Chondrocyte (in vitro differentiated cells): ENCODE data around the gene ARHGAP6. TPM values are rescaled to one million over a fixed set of nuclear protein-coding genes. Genes with fewer than 3 reads are reported as not detected.
A peak's percentile ranks its signal among the peaks of the same experiment; 100 is the strongest.

Source experiments
- DNase-seq: peaks from one replicate; pipeline ENCODE4 v3.0.0; 2021; ENCODE audit warnings: mixed read lengths, low spot score
- H3K27ac Mint-ChIP-seq: one replicate; pipeline ENCODE4 v1.8.0; 2021; ENCODE audit warnings: mild to moderate bottlenecking, moderate library complexity, mixed read lengths; ENCODE audit not compliant: unreplicated experiment
- H3K27me3 Mint-ChIP-seq: 2 replicates; pipeline ENCODE4 v1.8.0; 2021; ENCODE audit warnings: low read depth, mixed read lengths
- H3K36me3 Mint-ChIP-seq: 2 replicates; pipeline ENCODE4 v1.8.0; 2021; ENCODE audit warnings: low read depth, mixed read lengths
- H3K4me1 Mint-ChIP-seq: 2 replicates; pipeline ENCODE4 v1.8.0; 2021; ENCODE audit warnings: low read depth, mild to moderate bottlenecking, mixed read lengths
- H3K4me3 Mint-ChIP-seq: one replicate; pipeline ENCODE4 v1.8.0; 2021; ENCODE audit warnings: mild to moderate bottlenecking, moderate library complexity, mixed read lengths; ENCODE audit not compliant: unreplicated experiment
- H3K9me3 Mint-ChIP-seq: 2 replicates; pipeline ENCODE4 v1.8.0; 2021; ENCODE audit warnings: low read depth, mixed read lengths
- total RNA-seq: library from RNA; stranded (reverse); gene quantifications from 3 replicates; pipeline ENCODE4 v1.2.1, GENCODE V29; 2021
- TF ChIP-seq, protein P1 (sequence below): fragments of 200-600 bp; sonication (generic); IDR thresholded peaks from 2 replicates; pipeline ENCODE4 v1.5.0; 2021; ENCODE audit warnings: antibody characterized with exemption, mild to moderate bottlenecking, moderate library complexity

Gene ARHGAP6
- total RNA-seq, 1 donor from 2014 or later: 1.5 TPM

DNA sequence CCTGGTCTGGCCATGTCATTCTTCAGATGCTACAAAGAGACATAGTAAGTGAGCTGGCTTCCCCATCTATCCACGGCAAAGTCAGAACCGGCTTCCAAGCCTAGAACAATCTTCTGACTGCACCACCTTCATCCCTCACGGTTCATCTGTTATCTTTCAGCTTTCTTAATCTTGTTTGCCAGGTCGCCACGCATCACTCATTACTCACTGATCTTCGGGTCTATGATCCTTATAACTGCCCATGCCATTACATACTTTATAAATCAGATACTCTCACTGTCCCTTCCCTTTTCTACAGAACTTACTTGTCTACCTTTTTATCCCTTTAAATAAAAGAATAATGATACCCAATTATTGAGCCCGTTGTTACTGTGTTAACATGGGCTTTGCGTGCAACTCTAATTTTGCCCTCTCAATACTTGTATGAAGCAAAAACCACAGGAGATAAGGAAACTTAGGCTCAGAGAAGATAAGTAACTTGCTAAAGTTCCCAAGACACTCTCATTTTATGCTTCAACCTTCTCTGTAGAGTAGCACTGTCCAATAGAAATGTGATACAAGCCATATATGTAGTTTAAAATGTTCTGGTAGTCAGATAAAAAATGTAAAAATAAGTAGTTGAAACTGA is 200.8 kb downstream of the ARHGAP6 start:
- Mint-ChIP-seq H3K4me1 (peaks cover 31% of the 10 kb centered on the region), H3K4me3 (no peak overlapping the region), H3K27ac (no peak overlapping the region)

DNA sequence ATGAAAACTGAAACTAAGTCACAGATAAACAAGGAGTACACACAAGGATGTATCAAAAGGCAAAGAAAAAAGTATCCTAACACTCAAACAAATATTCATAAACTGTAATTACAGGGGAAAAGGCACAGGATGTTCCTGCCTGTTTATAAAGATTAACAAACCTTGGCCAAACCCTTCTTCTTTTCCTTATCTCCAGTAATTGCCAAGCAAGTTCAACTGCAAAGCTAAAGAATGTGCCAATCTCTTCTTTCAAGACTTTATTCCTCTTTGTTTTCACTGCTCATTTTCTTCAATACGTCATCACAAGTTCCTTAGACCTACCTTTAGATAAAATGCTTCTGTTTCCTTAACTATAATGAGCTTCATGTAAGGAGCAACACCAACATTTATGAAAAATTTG is 201.3 kb downstream of the ARHGAP6 start:
- peaks cover 13% of the 10 kb centered on the region for H3K9me3 Mint-ChIP-seq
- H3K27ac Mint-ChIP-seq: no peak overlapping the region
- no peaks in the 10 kb centered on the region for H3K27me3 Mint-ChIP-seq
- TF ChIP-seq, protein P1, sequence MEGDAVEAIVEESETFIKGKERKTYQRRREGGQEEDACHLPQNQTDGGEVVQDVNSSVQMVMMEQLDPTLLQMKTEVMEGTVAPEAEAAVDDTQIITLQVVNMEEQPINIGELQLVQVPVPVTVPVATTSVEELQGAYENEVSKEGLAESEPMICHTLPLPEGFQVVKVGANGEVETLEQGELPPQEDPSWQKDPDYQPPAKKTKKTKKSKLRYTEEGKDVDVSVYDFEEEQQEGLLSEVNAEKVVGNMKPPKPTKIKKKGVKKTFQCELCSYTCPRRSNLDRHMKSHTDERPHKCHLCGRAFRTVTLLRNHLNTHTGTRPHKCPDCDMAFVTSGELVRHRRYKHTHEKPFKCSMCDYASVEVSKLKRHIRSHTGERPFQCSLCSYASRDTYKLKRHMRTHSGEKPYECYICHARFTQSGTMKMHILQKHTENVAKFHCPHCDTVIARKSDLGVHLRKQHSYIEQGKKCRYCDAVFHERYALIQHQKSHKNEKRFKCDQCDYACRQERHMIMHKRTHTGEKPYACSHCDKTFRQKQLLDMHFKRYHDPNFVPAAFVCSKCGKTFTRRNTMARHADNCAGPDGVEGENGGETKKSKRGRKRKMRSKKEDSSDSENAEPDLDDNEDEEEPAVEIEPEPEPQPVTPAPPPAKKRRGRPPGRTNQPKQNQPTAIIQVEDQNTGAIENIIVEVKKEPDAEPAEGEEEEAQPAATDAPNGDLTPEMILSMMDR: no peak
- DNase-seq: no peak
- H3K4me3 Mint-ChIP-seq: no peak overlapping the region
- H3K36me3 Mint-ChIP-seq: peaks cover 1% of the 10 kb centered on the region
- H3K4me1 Mint-ChIP-seq: peaks cover 28% of the 10 kb centered on the region

More for the DNA sequence above, 200.8 kb downstream of the ARHGAP6 start:
- Mint-ChIP-seq H3K27me3 (no peaks in the 10 kb centered on the region), H3K36me3 (peaks cover 1% of the 10 kb centered on the region), H3K9me3 (peaks cover 13% of the 10 kb centered on the region)
- TF ChIP-seq, protein P1: no peak
- no peak for DNase-seq

DNA sequence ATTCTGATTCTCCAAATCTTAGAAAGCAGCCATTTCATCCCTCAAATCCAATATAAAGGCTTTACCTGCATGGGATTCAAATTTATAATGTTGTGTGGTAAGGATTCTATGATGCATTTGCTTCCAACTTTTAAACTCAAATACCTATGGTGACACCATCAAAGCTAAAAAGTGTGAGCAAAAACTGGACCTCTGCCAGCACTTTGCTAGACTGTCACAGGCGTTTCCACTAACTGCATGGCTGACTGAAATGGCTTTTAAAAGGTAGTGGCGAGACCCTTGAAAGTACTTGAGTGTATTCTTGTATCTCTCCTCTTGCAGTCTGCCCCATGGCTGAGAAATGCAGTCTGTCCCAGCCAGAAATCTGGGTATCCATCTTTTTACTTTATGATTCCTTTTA is 203.1 kb downstream of the ARHGAP6 start:
- Mint-ChIP-seq H3K4me1 (peaks cover 33% of the 10 kb centered on the region), H3K36me3 (peaks cover 1% of the 10 kb centered on the region), H3K27ac (no peak overlapping the region), H3K4me3 (no peak overlapping the region), H3K9me3 (peaks cover 13% of the 10 kb centered on the region), H3K27me3 (no peaks in the 10 kb centered on the region)
- TF ChIP-seq, protein P1: no peak
- no peak for DNase-seq

DNA sequence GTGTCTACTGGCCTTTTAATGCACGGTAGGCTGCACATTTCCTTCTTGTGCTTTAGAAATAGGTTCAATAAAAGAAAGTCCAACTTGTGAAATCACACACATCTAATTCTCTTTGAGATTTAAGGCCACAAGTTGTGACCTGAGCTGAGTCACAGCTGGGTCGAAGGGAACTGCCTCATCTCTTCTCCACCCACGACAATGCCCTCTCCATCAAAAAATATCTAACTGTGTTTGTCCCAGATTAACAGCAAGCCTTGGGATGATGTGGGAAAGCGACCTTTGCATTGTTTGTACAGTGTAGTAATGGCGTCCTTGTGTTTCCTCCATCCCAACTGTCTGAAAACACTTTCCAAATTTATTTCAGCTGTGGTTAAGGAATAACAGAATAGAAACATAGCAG is 203.6 kb downstream of the ARHGAP6 start:
- no peak overlapping the region for H3K4me3 Mint-ChIP-seq
- peaks cover 1% of the 10 kb centered on the region for H3K36me3 Mint-ChIP-seq
- TF ChIP-seq, protein P1: no peak
- H3K9me3 Mint-ChIP-seq: peaks cover 10% of the 10 kb centered on the region
- no peaks in the 10 kb centered on the region for H3K27me3 Mint-ChIP-seq
- DNase-seq: no peak
- peak overlapping the region; percentile 25 for H3K27ac Mint-ChIP-seq
- H3K4me1 Mint-ChIP-seq: peaks cover 35% of the 10 kb centered on the region

DNA sequence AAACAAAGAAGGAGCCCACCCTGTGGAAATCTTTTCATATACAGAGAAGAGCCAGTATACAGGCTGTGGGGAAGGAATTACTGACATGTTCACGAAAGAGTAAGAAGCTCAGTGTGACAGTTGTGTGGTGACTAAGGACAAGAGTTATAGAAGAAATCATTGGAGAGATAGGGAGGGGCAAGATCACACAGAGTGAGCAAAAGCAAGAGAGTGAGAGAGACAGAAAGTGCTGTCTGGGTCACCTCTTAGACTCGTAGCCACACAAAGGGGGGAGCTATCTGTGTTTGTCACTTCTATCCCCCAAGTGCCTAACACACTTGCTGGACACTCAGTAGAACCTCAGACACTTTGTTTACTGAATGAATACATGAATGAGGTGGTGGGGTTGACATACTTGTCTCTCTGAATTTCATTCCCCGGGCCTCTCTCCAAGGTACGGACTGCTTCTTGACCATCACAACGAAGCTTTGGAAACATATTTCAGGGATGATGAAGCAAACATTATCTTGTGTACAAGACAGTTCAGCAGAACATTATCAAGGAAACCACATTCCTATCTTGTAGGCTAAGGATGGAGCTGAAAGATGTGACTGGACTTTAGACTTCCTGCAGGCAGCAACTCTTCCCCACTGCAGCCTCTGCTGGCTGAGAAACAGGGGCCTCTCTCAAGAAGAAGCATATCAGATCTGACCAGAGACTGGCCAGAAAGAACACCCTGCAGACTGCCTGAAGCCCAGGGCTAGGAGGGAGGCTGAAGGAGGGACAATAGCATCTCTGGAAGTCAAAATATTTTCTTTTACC is 204.3 kb downstream of the ARHGAP6 start:
- Mint-ChIP-seq H3K9me3 (peaks cover 7% of the 10 kb centered on the region), H3K27ac (peak overlapping the region; percentile 60), H3K4me1 (peaks cover 31% of the 10 kb centered on the region), H3K36me3 (peaks cover 1% of the 10 kb centered on the region), H3K4me3 (no peak overlapping the region), H3K27me3 (no peaks in the 10 kb centered on the region)
- no peak for DNase-seq
- TF ChIP-seq, protein P1: no peak
